ENCODE results near the gene FARS2. TPM values are rescaled to one million over a fixed set of nuclear protein-coding genes. Genes with fewer than 3 reads are reported as not detected.

FARS2 gene
- total and polyA plus RNA-seq, 2 of the 13 experiments (the other 11 are each of a cell fraction or from before 2014, with no cell fraction given) = 15.4 to 26.0 TPM

GRCh38 chr6:5260661-5261544 is at the start of gene FARS2, which contains the start of gene LYRM4 (continued):
- TF ChIP-seq GMEB2 (CRISPR knock-in tag; IDR thresholded peaks at IDR 0.05; ENCODE audit: low read depth) (peak; percentile 20; the same call in 1 of the 2 replicates), EHMT2 (IDR thresholded peaks at IDR 0.05; ENCODE audit: borderline replicate concordance, low read depth, low read length) (no peak), SRSF1 (optimal IDR thresholded peaks at IDR 0.05; ENCODE audit: low read depth, low read length) (peak; percentile 36), ZNF510 (CRISPR knock-in tag; IDR thresholded peaks at IDR 0.05; ENCODE audit: low read depth) (no peak), ZBTB39 (CRISPR knock-in tag; IDR thresholded peaks at IDR 0.05) (0 out of 2 replicates have a peak, but pooled peaks have one; percentile 25), SP140L (CRISPR knock-in tag; IDR thresholded peaks at IDR 0.05; ENCODE audit: borderline replicate concordance) (peak; percentile 81; the same call in 1 of the 2 replicates), NR2F6 (IDR thresholded peaks at IDR 0.05) (no peak), NR2F6 (CRISPR knock-in tag; IDR thresholded peaks at IDR 0.05) (no peak), ZNF770 (CRISPR knock-in tag; IDR thresholded peaks at IDR 0.05) (peak; percentile 59; the same call in 1 of the 2 replicates), ZNF75D (CRISPR knock-in tag; IDR thresholded peaks at IDR 0.05; ENCODE audit: borderline replicate concordance) (no peak), ZNF256 (CRISPR knock-in tag; conservative IDR thresholded peaks at IDR 0.05) (peak; percentile 39), ZNF160 (CRISPR knock-in tag; IDR thresholded peaks at IDR 0.05) (0 out of 2 replicates have a peak, but pooled peaks have one; percentile 67), CREB1 (IDR thresholded peaks at IDR 0.05) (peak; percentile 72), CREB1 (CRISPR knock-in tag; IDR thresholded peaks at IDR 0.05) (no peak), ZNF713 (CRISPR knock-in tag; IDR thresholded peaks at IDR 0.05) (no peak), ZNF572 (CRISPR knock-in tag; IDR thresholded peaks at IDR 0.05) (peak; percentile 98), ZNF136 (CRISPR knock-in tag; IDR thresholded peaks at IDR 0.05; ENCODE audit: low read depth) (peak; percentile 65; the same call in 1 of the 2 replicates), NR2C2 (CRISPR knock-in tag; IDR thresholded peaks at IDR 0.05; ENCODE audit: borderline replicate concordance) (peak; percentile 53), ZNF607 (CRISPR knock-in tag; IDR thresholded peaks at IDR 0.05; ENCODE audit: borderline replicate concordance) (peak; percentile 17; the same call in 1 of the 2 replicates), NCOR1 (IDR thresholded peaks at IDR 0.05; ENCODE audit: borderline replicate concordance, low read length) (no peak; the same call in 1 of the 2 replicates), NFATC3 (CRISPR knock-in tag; IDR thresholded peaks at IDR 0.05) (peak; percentile 70; the same call in 1 of the 2 replicates)

Data from HepG2 (cell line).